Ramos (cell line): Measurements from ENCODE around the gene SIGMAR1.

ENCODE experiments used
- in situ Hi-C: fragments of 300-500 bp; cut with MboI; formaldehyde crosslinking; loops from one replicate; pipeline ENCODE4 v1.14.3; 2022; ENCODE audit warnings: low sequenced_read_pairs; ENCODE audit not compliant: unreplicated experiment

The SIGMAR1 gene

GRCh38 chr9:34637356-34638137 lies at the start of gene SIGMAR1:
Gene SIGMAR1, minus strand, starts transcription at chr9:34637787. Its CDS starts 90 bp downstream, at chr9:34637697.
- in situ Hi-C loops, result no loop called here

DNA sequence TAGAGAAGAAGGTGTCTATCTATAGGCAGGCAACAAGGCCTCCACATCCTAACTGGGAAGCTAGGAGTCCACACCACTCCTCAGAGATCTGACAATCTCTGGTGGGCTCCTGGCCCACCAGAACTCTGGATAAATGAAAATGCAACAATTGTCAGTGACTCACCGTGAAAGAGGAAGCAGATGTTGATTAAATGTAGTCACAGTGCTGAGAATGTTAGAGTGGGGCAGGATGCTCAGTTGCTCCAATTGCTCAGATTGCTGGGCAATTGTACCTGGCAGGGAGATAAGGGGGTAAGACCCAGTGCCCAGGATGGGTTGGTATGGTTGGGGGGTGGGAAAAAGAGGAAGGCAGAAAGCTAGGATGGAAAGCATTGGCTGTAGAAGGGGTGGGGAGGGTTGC lies 49.1 kb upstream of the SIGMAR1 start:
- in situ Hi-C loops, result no loop called here

- in situ Hi-C loops, result no loop called here
These were observed 48.6 kb upstream of the SIGMAR1 start for GRCh38 chr9:34686231-34686630.

GRCh38 chr9:34685591-34685990 lies 48.0 kb upstream of the SIGMAR1 start:
- in situ Hi-C loops, result no loop called here

DNA sequence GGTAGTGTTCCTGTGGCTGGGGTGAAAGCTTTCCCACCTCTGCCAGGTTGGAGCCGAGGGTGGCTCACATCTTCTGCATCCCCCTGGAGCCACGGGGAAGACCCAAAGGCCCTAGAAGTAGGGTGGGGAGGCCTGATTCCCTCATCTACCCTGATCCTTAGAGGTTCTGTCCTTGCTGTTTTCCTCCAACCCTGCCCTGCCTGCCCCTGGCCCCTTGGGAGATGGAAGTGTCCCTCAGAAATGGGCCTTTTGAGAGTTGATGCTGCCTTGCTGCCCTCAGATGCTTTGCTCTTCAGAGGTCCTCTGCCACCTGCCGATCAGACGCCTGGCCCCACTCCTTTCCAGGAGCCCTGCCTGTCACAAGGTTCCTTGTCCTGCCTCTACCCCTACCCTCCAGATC lies 47.2 kb upstream of the SIGMAR1 start:
- in situ Hi-C loops, result no loop called here

DNA sequence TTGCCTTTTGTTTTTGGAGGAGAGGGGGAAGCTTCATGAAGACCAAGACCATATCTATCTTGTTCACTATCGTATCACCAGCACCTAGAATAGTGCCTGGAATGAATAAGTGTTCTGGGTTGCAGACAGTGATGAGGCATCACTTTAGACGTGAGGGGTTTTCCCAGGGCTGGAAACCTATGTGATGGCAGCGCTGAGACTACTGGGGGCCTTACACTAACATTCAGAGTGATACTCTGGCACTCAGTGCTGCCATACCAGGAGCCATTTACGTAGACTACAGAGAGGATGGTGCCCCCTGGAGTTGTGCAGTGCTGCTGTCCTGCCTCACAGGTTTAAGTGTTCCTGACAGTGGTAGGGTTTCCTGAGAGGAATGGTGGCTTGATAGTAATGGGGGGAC lies 46.6 kb upstream of the SIGMAR1 start:
- in situ Hi-C loops, result no loop called here

DNA sequence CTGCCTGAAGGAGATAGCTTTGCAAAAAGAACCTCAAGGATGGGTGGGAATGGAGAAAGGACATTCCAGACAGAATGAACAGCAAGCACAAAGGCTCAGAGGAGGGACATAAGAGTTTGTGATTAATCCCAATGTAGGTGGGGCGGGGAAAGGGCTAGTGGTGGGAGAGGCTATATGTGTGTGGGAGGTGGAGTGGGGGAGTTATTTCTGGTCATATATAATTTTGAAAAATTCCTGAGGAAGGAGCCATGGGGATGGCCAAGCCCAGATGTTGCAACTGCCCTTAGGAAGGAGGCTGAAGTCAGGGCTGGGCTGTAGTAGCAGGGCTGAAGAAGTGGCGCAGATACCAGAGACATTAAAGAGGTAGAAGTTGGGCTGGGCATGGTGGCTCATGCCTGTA lies 38.3 kb upstream of the SIGMAR1 start:
- in situ Hi-C loops, result no loop called here

- in situ Hi-C loops, result no loop called here
These were observed 37.6 kb upstream of the SIGMAR1 start for GRCh38 chr9:34675048-34675714.

GRCh38 chr9:34674440-34674839 lies 36.9 kb upstream of the SIGMAR1 start:
- in situ Hi-C loops, result no loop called here

- in situ Hi-C loops, result no loop called here
These were observed 33.7 kb upstream of the SIGMAR1 start for GRCh38 chr9:34671307-34671706.

GRCh38 chr9:34669809-34670562 lies 32.4 kb upstream of the SIGMAR1 start:
- in situ Hi-C loops, result no loop called here

GRCh38 chr9:34665381-34666250 lies 28.0 kb upstream of the SIGMAR1 start:
- in situ Hi-C loops, result no loop called here

GRCh38 chr9:34665067-34665380 lies 27.4 kb upstream of the SIGMAR1 start:
- in situ Hi-C loops, result no loop called here

- in situ Hi-C loops, result no loop called here
These were observed 26.9 kb upstream of the SIGMAR1 start for GRCh38 chr9:34664281-34665066.

DNA sequence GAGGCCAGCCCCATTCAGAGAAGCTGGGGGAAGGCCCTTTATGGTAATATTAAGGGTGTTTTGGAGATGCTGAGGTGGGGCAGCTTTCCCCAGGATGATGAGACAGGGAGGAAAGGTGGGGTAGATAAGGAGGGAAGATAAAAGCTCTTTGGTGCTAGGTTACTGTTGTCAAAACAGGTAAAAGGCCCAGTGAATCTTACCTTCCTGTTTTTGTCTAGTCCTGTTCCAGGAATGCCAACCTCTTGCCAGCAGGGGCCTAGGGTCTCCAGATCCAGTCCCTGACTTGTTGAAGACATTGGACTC lies 25.7 kb upstream of the SIGMAR1 start:
- in situ Hi-C loops, result no loop called here

DNA sequence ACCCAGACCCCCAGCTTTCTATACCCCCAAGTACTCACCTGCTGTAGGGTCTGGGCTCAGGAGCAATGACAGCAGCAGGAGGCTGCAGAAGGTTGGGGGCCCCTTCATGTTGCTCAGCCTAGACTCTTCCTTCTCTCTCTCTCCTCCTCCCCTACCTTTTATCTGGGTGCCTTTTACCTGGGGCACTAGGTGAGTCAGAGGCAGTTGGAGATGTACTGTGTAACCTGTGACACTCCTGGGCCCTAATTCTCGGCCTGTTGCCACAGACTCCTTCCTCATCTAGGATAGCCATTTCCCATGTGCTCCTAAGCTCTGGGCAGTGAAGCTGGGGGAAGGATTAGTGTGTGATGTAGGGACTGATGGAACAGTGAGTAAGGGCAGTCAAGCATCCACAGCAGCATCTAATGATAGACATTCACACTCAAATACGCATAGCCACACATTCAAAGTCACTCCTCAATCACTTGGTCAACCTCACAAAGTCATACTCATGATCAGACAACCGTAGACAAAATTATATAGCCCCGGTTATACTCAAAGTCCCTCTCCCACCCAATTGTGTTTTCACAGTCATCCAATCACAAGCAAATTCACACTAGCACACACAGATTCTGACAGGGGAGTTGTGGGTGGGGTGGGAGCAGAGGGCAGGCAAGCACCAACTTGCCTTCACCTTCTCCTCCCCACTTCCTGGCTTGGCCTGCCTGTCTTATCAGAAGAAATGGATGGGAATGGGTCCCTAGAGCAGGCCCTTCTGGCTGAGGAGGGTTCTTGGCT lies 25.1 kb upstream of the SIGMAR1 start, which contains the start of gene CCL27:
TSS of gene CCL27 (minus strand) at position 132 of the 777 bp plus-strand sequence. CDS start at position 108, 24 bp downstream.
- in situ Hi-C loops, result no loop called here

- in situ Hi-C loops, result no loop called here
These were observed 22.1 kb upstream of the SIGMAR1 start for GRCh38 chr9:34659592-34660253.

DNA sequence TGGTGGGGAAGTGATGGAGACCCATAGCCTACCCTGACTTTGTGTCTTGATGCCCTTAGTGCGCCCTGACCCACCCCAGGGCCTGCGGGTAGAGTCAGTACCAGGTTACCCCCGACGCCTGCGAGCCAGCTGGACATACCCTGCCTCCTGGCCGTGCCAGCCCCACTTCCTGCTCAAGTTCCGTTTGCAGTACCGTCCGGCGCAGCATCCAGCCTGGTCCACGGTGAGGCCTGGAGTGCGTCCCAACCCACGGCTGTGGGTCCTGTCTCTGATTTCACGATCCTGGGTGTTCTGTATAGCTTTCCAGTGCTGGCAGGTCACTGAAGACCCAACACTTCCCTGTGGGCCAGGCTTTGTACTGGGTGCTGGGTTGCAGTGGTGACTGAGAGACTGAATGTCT lies 20.9 kb upstream of the SIGMAR1 start:
- in situ Hi-C loops, result no loop called here
